Stimulated activated naive CD8-positive, alpha-beta T cell treated with anti-CD3 and anti-CD28 coated beads, Interleukin-15, Interleukin-2, amounts not matched to agents 100 ng/mL and 50 ng/mL, for 24 hours (primary cell): ENCODE results near the gene DNASE1L1.

ENCODE experiments used
- H3K27ac Mint-ChIP-seq: one replicate; pipeline ENCODE4 v1.8.0; 2021; ENCODE audit warnings: mild to moderate bottlenecking, mixed read lengths
- H3K27me3 Mint-ChIP-seq: one replicate; pipeline ENCODE4 v1.8.0; 2021; ENCODE audit warnings: mixed read lengths
- H3K36me3 Mint-ChIP-seq: one replicate; pipeline ENCODE4 v1.8.0; 2021; ENCODE audit warnings: low read depth, mixed read lengths
- H3K4me1 Mint-ChIP-seq: one replicate; pipeline ENCODE4 v1.8.0; 2021; ENCODE audit warnings: low read depth, mixed read lengths
- H3K4me3 Mint-ChIP-seq: one replicate; pipeline ENCODE4 v1.8.0; 2021; ENCODE audit warnings: mild to moderate bottlenecking, mixed read lengths
- H3K9me3 Mint-ChIP-seq: one replicate; pipeline ENCODE4 v1.8.0; 2021; ENCODE audit warnings: mixed read lengths

Gene DNASE1L1

GRCh38 chrX:154373340-154374306 is 35.4 kb downstream of the DNASE1L1 start:
- Mint-ChIP-seq H3K36me3 (peaks cover 5% of the 10 kb centered on the region), H3K9me3 (no peaks in the 10 kb centered on the region), H3K4me1 (peaks cover 12% of the 10 kb centered on the region), H3K27ac (no peak overlapping the region), H3K27me3 (no peaks in the 10 kb centered on the region), H3K4me3 (peak overlapping the region; percentile 80)

- Mint-ChIP-seq H3K4me1 (peaks cover 18% of the 10 kb centered on the region), H3K36me3 (peaks cover 9% of the 10 kb centered on the region), H3K4me3 (peak overlapping the region; percentile 83), H3K27ac (peak overlapping the region; percentile 78), H3K27me3 (no peaks in the 10 kb centered on the region), H3K9me3 (no peaks in the 10 kb centered on the region)
These were observed 36.4 kb downstream of the DNASE1L1 start for GRCh38 chrX:154372612-154373022.

DNA sequence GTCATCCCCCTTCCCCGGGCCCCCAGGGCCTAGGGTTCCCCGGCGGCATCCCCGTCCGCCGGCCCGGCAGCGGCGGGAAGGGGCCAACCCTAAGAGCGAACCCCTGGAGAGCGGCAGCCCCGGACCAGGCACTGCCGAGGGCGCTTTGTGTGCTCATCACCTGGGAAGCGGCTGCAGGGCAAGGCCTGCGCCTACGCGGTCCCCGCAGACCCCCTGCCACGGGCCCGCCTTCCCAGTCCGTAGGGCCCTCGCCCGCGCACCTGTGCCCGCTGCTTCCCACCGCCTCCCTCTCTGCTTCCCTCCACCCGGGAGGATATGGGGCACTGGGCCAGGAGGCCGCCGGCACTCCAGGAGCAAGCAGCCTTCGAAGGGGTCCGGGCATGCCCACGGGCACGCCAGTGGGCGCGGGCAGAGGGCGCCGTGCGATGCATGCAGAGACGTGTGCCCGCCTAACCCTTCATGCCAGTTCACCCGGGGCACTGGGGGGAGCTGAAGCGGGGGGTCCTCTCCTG is 37.2 kb downstream of the DNASE1L1 start:
- Mint-ChIP-seq H3K4me3 (peak overlapping the region; percentile 83), H3K27ac (no peak overlapping the region), H3K9me3 (no peaks in the 10 kb centered on the region), H3K36me3 (peaks cover 9% of the 10 kb centered on the region), H3K27me3 (no peaks in the 10 kb centered on the region), H3K4me1 (peaks cover 13% of the 10 kb centered on the region)

DNA sequence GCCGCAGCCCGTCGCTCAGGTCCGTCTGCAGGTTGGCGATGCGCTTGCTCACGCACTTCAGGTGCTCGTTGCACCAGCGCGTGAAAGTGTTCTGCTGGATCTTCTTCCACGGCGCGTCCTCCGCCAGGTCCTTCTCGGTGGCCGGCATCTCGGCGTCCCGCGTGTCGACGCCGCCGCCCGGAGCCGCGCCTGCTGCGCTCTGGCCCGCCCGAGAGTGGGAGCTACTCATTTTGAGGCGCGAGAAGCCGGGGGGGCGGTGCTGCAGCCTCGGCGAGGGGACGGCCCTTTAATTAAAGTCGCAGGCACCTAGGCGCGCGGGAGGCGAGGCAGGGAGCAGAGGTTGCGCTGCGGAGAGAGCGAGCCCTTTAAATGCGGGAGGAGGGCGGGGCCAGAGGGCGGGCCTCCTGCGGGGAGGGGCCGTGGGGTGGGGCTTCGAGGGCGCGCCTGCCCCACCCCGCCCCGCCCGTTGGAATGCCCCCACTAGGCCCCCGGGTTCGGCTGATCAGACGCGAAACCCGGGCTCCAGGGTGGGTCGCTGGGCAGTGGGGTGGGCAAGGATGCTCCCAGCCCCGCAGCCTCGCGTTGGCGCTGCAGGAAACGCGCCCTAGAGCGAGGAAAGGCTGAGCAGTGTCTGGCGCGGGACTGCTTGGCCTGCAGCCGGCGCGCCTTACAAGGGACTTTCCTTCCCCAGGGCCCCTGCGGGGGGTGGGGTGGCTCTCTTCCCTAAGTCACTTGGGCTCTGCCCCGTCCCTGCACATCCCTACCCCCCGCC is 37.9 kb downstream of the DNASE1L1 start:
- Mint-ChIP-seq H3K36me3 (peaks cover 9% of the 10 kb centered on the region), H3K27me3 (no peaks in the 10 kb centered on the region), H3K27ac (peak overlapping the region; percentile 65), H3K4me1 (peaks cover 13% of the 10 kb centered on the region), H3K4me3 (peak overlapping the region; percentile 83), H3K9me3 (no peaks in the 10 kb centered on the region)

DNA sequence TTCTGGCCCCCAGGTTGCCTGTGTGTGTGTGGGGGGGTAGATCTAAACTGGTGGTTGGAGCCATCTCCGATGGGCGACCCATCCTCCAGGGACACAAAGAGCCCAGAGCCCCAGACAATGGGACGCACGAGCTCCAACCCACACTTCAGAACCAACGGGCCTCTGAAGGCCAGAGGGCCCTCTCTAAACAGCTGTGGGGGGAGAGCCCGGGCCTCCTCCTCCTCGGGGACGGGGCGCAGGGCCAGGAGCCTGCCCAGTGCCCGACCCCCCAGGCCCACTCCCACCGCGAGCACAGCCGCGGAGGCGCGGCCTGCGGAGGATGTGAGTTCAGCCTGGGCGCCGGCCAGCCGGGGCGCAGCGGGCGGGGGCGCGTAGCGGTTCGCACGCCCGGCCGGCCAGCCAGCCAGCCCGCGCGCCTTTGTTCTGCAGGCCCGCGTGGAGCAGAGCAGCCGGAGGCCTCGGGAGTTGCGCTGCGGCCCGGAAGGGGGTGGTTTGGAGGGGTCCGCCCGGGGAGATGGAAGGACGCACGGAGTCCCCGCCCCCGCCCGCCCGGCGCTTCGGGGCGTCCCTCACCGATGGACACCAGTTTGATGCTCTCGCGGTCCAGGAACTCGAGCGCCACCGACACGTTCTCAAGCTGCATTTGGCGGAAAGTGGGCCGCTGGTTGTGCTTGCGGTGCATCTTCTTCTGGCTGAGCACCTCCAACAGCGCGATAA is 38.6 kb downstream of the DNASE1L1 start:
- H3K9me3 Mint-ChIP-seq, result no peaks in the 10 kb centered on the region
- peaks cover 16% of the 10 kb centered on the region for H3K4me1 Mint-ChIP-seq

DNA sequence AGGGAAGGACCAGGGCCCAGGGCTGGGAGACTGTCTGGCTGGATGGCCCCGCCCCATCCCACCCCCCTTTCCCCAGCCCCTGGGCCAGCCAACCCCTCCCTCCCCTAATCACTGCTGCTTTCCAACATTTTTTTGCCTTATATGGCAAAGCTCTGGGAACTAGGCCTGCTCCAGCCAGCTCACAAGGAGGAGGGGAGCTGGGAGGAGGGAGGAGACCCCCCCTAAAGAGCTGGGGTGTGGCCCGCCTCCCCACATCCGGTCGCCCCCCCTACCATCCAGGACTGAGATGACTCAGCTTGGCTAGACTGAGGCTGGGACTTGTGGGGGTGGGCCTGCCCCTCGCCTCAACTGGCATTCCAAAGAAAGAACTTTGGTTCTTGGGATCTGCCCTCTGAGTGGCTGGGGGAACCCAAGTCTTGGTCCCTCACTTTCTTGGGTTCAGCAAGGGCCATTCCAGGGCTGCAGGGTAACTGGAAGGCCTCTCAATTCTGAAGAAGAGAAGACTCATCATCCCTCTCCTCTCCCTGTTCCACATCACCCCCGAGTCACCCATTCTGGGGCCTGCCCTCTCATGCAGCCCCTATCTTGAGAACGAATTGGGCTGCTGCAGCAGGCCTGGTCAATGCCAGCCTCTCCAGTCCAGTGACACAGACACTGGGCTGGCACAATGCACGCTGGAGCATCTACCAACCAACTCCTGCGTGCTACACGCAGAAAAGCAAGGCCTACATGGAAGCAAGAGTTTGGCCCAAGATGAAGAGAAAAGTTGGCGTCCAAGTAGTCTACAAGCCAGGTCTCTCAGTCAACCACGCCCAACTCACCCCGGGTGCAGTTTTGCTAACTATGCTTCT is 39.4 kb downstream of the DNASE1L1 start:
- Mint-ChIP-seq H3K36me3 (peaks cover 12% of the 10 kb centered on the region), H3K9me3 (no peaks in the 10 kb centered on the region), H3K27me3 (no peaks in the 10 kb centered on the region)

More for the DNA sequence above, 38.6 kb downstream of the DNASE1L1 start:
- Mint-ChIP-seq H3K27me3 (no peaks in the 10 kb centered on the region), H3K27ac (peak overlapping the region; percentile 94), H3K4me3 (peak overlapping the region; percentile 97), H3K36me3 (peaks cover 9% of the 10 kb centered on the region)

GRCh38 chrX:154368630-154369448 is 40.2 kb downstream of the DNASE1L1 start:
- H3K4me3 Mint-ChIP-seq, result peak overlapping the region; percentile 97
- no peaks in the 10 kb centered on the region for H3K9me3 Mint-ChIP-seq
- H3K36me3 Mint-ChIP-seq, result peaks cover 14% of the 10 kb centered on the region
- peaks cover 20% of the 10 kb centered on the region for H3K4me1 Mint-ChIP-seq
- peak overlapping the region; percentile 76 for H3K27ac Mint-ChIP-seq
- H3K27me3 Mint-ChIP-seq, result no peaks in the 10 kb centered on the region

More for the DNA sequence above, 39.4 kb downstream of the DNASE1L1 start:
- peak overlapping the region; percentile 97 for H3K4me3 Mint-ChIP-seq
- H3K4me1 Mint-ChIP-seq, result peaks cover 18% of the 10 kb centered on the region
- peak overlapping the region; percentile 94 for H3K27ac Mint-ChIP-seq

DNA sequence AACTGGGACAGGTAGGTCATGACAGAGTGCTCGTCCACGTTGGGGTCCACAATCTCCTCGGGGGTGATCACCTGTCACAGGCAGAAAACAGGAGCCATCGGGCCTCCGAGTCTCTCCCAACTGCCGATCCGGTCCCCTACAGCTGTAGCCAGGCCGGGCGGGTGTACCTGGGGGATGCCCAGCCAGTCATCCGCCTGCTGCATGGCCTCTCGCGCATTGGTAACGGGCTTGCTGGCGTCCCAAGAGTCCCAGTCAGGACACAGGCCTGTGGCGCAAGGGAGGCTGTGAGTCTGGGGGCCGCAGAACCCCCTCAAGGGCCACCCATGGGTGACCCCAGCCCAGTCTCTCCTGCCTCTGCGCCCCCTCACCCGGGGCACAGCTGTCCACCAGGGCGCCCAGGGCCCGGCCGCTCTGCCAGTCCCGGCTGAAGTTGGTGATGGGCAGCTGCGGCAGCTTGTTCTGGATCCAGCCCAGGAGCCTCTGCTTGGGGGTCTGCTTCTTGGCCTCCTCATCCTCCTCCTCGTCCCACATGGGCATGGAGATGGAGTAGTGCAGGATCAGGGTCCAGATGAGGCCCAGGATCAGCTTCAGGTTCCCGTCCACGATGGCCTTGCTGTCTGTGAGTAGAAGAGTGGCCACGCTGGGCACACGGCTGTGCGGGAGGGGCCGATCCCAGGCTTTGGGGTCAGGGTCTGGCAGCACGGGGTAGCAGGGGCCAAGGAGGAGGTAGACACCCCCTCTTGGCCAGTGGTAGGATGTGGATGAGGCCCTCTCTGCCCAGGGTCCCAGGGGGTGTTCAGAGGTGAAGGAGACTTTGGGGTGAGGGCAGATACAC is 41.4 kb downstream of the DNASE1L1 start:
- no peaks in the 10 kb centered on the region for H3K27me3 Mint-ChIP-seq
- H3K4me3 Mint-ChIP-seq, result peak overlapping the region; percentile 97
- H3K9me3 Mint-ChIP-seq, result no peaks in the 10 kb centered on the region

DNA sequence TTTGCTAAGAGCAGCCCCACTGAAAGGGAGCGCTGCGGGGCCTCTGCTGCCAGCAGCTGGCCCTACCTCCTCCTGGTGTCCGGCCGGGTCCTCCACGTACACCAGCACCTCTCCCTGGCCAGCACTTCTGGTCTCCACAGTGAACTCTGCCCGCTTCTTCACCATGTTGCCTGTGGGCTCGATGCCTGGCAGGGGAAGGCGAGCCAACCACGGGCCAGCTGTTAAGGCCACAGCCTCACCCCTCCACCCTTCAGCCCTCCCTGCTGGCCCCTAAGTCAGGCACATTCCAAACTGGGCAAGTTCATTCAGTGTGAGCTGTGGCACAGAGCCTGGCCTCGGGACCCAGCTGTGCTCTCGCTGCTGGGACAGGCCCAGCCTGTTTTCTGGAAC is 42.4 kb downstream of the DNASE1L1 start:
- peaks cover 22% of the 10 kb centered on the region for H3K36me3 Mint-ChIP-seq
- peak overlapping the region; percentile 26 for H3K27ac Mint-ChIP-seq
- H3K27me3 Mint-ChIP-seq, result no peaks in the 10 kb centered on the region
- H3K4me1 Mint-ChIP-seq, result peaks cover 16% of the 10 kb centered on the region
- H3K4me3 Mint-ChIP-seq, result no peak overlapping the region
- H3K9me3 Mint-ChIP-seq, result no peaks in the 10 kb centered on the region

More for the DNA sequence above, 41.4 kb downstream of the DNASE1L1 start:
- Mint-ChIP-seq H3K36me3 (peaks cover 21% of the 10 kb centered on the region), H3K27ac (peak overlapping the region; percentile 76), H3K4me1 (peaks cover 21% of the 10 kb centered on the region)

DNA sequence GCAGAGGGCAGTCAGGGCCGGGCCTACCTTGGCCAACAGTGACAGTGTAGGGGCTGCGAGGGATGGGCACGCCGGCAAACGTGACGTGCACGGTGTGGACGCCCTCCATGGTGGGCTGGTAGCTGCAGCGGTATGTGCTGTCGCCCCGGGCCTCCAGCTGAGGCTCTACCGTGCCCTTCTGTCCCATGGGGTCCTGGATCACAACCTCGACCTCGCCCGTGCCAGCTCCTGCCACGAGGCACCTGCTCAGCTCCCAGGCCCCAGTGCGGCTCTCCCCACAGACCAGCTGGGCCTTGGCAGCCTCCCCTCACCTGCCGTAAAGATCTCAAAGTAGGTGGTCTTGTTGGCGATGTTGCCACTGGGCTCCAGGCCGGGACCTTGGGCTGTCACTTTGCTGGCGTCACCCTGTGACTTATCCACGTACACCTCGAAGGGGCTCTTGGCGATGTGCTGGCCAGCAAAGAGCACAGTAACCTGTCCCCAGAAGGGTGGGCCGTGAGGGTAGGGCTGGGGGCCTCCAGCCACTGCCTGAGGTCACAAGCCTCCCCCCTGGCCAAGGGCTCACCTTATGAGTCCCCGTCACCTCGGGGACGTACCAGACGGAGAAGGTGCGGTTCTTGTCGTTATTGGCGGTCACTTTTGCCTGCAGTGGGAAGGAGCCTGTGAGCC is 42.9 kb downstream of the DNASE1L1 start:
- no peak overlapping the region for H3K4me3 Mint-ChIP-seq
- peaks cover 24% of the 10 kb centered on the region for H3K36me3 Mint-ChIP-seq
- peak overlapping the region; percentile 40 for H3K27ac Mint-ChIP-seq
- no peaks in the 10 kb centered on the region for H3K9me3 Mint-ChIP-seq
- H3K4me1 Mint-ChIP-seq, result peaks cover 18% of the 10 kb centered on the region
- H3K27me3 Mint-ChIP-seq, result no peaks in the 10 kb centered on the region

GRCh38 chrX:154365052-154365600 is 43.9 kb downstream of the DNASE1L1 start:
- peaks cover 27% of the 10 kb centered on the region for H3K36me3 Mint-ChIP-seq
- H3K9me3 Mint-ChIP-seq, result no peaks in the 10 kb centered on the region
- peaks cover 22% of the 10 kb centered on the region for H3K4me1 Mint-ChIP-seq
- no peaks in the 10 kb centered on the region for H3K27me3 Mint-ChIP-seq
- no peak overlapping the region for H3K4me3 Mint-ChIP-seq
- peak overlapping the region; percentile 80 for H3K27ac Mint-ChIP-seq
